ENCODE measurements around the gene DNAJC13. TPM values are rescaled to one million over a fixed set of nuclear protein-coding genes. Genes with fewer than 3 reads are reported as not detected.
A peak's percentile ranks its signal among the peaks of the same experiment; 100 is the strongest.

Gene DNAJC13
- total RNA-seq, 4 donors from 2014 or later: 20.6 to 52.6 (median 39.7) TPM

GRCh38 chr3:132399054-132399929 lies 18.0 kb upstream of the DNAJC13 start:
- no peak for DNase-seq (ENCODE audit: low spot score in 2 of 2)
- TF ChIP-seq POLR2A (IDR thresholded peaks at IDR 0.05) (no peak), CTCF (IDR thresholded peaks at IDR 0.05) (peak; percentile 16 to 62), EP300 (IDR thresholded peaks at IDR 0.05) (no peak), POLR2AphosphoS5 (IDR thresholded peaks at IDR 0.05) (no peak)
- H3K36me3 ChIP-seq: no peaks in the 10 kb centered on the region
- WGBS: 73% methylated on average over 5 of the region's 5 CpGs
- no peaks in the 10 kb centered on the region for H3K9me3 ChIP-seq
- H3K27me3 ChIP-seq: no peaks in the 10 kb centered on the region
- H3K27ac ChIP-seq: no peak overlapping the region
- no peaks in the 10 kb centered on the region for H3K4me1 ChIP-seq
- H3K4me3 ChIP-seq: no peak overlapping the region

- Histone ChIP-seq H3K4me1 (no peaks in the 10 kb centered on the region), H3K9me3 (no peaks in the 10 kb centered on the region), H3K4me3 (no peak overlapping the region), H3K27ac (no peak overlapping the region), H3K27me3 (no peaks in the 10 kb centered on the region), H3K36me3 (no peaks in the 10 kb centered on the region)
- TF ChIP-seq POLR2AphosphoS5 (IDR thresholded peaks at IDR 0.05) (no peak), CTCF (IDR thresholded peaks at IDR 0.05) (no peak)
- WGBS: 87% methylated on average over 13 of the region's 13 CpGs
- DNase-seq (ENCODE audit: low spot score in 2 of 2): no peak
These were observed 16.0 kb upstream of the DNAJC13 start for GRCh38 chr3:132401255-132401654.

- 82% methylated on average over 3 of the region's 3 CpGs for WGBS
- Histone ChIP-seq H3K36me3 (no peaks in the 10 kb centered on the region), H3K4me1 (no peaks in the 10 kb centered on the region), H3K27me3 (no peaks in the 10 kb centered on the region), H3K27ac (no peak overlapping the region), H3K9me3 (no peaks in the 10 kb centered on the region), H3K4me3 (no peak overlapping the region)
- no peak for TF ChIP-seq CTCF (IDR thresholded peaks at IDR 0.05)
- no peak for TF ChIP-seq EP300 (IDR thresholded peaks at IDR 0.05)
- TF ChIP-seq POLR2A (IDR thresholded peaks at IDR 0.05): no peak
- no peak for TF ChIP-seq POLR2AphosphoS5 (IDR thresholded peaks at IDR 0.05)
- DNase-seq (ENCODE audit: low spot score in 2 of 2): no peak
These were observed 13.0 kb upstream of the DNAJC13 start for GRCh38 chr3:132404276-132404675.

GRCh38 chr3:132405188-132405587 lies 12.1 kb upstream of the DNAJC13 start:
- Histone ChIP-seq H3K9me3 (no peaks in the 10 kb centered on the region), H3K27ac (no peak overlapping the region), H3K4me1 (no peaks in the 10 kb centered on the region), H3K4me3 (no peak overlapping the region), H3K27me3 (no peaks in the 10 kb centered on the region), H3K36me3 (no peaks in the 10 kb centered on the region)
- TF ChIP-seq POLR2A (IDR thresholded peaks at IDR 0.05) (no peak), CTCF (IDR thresholded peaks at IDR 0.05) (no peak), EP300 (IDR thresholded peaks at IDR 0.05) (no peak), POLR2AphosphoS5 (IDR thresholded peaks at IDR 0.05) (no peak)
- WGBS: 62% methylated on average over 1 of the region's 1 CpG
- DNase-seq (ENCODE audit: low spot score in 2 of 2): no peak

GRCh38 chr3:132405609-132406299 lies 11.5 kb upstream of the DNAJC13 start:
- H3K36me3 ChIP-seq: no peaks in the 10 kb centered on the region
- H3K9me3 ChIP-seq: no peaks in the 10 kb centered on the region
- no peak overlapping the region for H3K27ac ChIP-seq
- no peaks in the 10 kb centered on the region for H3K27me3 ChIP-seq
- no peak overlapping the region for H3K4me3 ChIP-seq
- WGBS: 85% methylated on average over 4 of the region's 4 CpGs
- DNase-seq (ENCODE audit: low spot score in 2 of 2): no peak
- TF ChIP-seq CTCF (IDR thresholded peaks at IDR 0.05) (no peak), POLR2AphosphoS5 (IDR thresholded peaks at IDR 0.05) (no peak), EP300 (IDR thresholded peaks at IDR 0.05) (no peak), POLR2A (IDR thresholded peaks at IDR 0.05) (no peak)
- H3K4me1 ChIP-seq: no peaks in the 10 kb centered on the region

Measured in suprapubic skin (tissue), 4 donors.